CD4-positive, CD25-positive, alpha-beta regulatory T cell (primary cell): ENCODE data around the gene TESK2. TPM values are rescaled to one million over a fixed set of nuclear protein-coding genes. Genes with fewer than 3 reads are reported as not detected.
"Not testable (repeated sequence)": the region's sequence is repeated elsewhere in the genome, so short reads cannot be mapped to it uniquely, and the experiment has no call there.

Source experiments
- ATAC-seq, 2 donors: fragments of 150-1000 bp; cut with Tn5 transposase; one replicate each; pipeline ENCODE4 v1.10.0; 2021; ENCODE audit warnings: low read depth in 2 of 2, moderate number of reproducible peaks in 2 of 2, moderate library complexity in 1 of 2
- DNase-seq, 3 donors: peaks; one replicate each; pipeline versions ENCODE4 v3.0.0 to v3.0.0-alpha.2; 2012 to 2022; ENCODE audit warnings: mixed read lengths in 1 of 3
- H3K27ac ChIP-seq: one replicate; pipeline ENCODE4 v1.7.0; 2013; ENCODE audit warnings: mild to moderate bottlenecking, low read length; ENCODE audit not compliant: insufficient read depth, poor library complexity, severe bottlenecking
- H3K27me3 ChIP-seq: one replicate; pipeline ENCODE4 v1.7.0; 2013; ENCODE audit warnings: low read length; ENCODE audit not compliant: control insufficient read depth, insufficient read depth
- H3K36me3 ChIP-seq: one replicate; pipeline ENCODE4 v1.7.0; 2013; ENCODE audit warnings: mild to moderate bottlenecking, low read length, moderate library complexity; ENCODE audit not compliant: control insufficient read depth, insufficient read depth
- H3K4me1 ChIP-seq: 2 replicates; pipeline ENCODE4 v1.7.0; 2013; ENCODE audit warnings: mild to moderate bottlenecking, low read length; ENCODE audit not compliant: insufficient read depth, control insufficient read depth, poor library complexity, severe bottlenecking
- H3K4me3 ChIP-seq: one replicate; pipeline ENCODE4 v1.7.0; 2013; ENCODE audit warnings: low read depth, mild to moderate bottlenecking, low read length, moderate library complexity
- H3K9me3 ChIP-seq, 2 experiments: 1 replicate in 1 of 2; 2 replicates in 1 of 2; pipeline ENCODE4 v1.7.0; 2013; ENCODE audit warnings: low read length in 2 of 2, mild to moderate bottlenecking in 1 of 2, moderate library complexity in 1 of 2; ENCODE audit not compliant: control insufficient read depth in 2 of 2
- H3K27ac Mint-ChIP-seq, 3 donors: one replicate each; pipeline ENCODE4 v1.8.0; 2020 to 2022; ENCODE audit warnings: mild to moderate bottlenecking in 3 of 3, mixed read lengths in 3 of 3, moderate library complexity in 2 of 3
- H3K27me3 Mint-ChIP-seq: one replicate; pipeline ENCODE4 v1.8.0; 2022; ENCODE audit warnings: mild to moderate bottlenecking, mixed read lengths
- H3K36me3 Mint-ChIP-seq: one replicate; pipeline ENCODE4 v1.8.0; 2020; ENCODE audit warnings: mixed read lengths
- H3K4me1 Mint-ChIP-seq, 4 donors: one replicate each; pipeline ENCODE4 v1.8.0; 2020 to 2022; ENCODE audit warnings: mixed read lengths in 4 of 4, mild to moderate bottlenecking in 1 of 4
- H3K4me3 Mint-ChIP-seq, 4 donors: one replicate each; pipeline ENCODE4 v1.8.0; 2020 to 2022; ENCODE audit warnings: mild to moderate bottlenecking in 4 of 4, mixed read lengths in 4 of 4, moderate library complexity in 3 of 4
- H3K9me3 Mint-ChIP-seq, 7 donors: one replicate each; pipeline ENCODE4 v1.8.0; 2020 to 2022; ENCODE audit warnings: mixed read lengths in 7 of 7, mild to moderate bottlenecking in 3 of 7, moderate library complexity in 2 of 7
- polyA plus RNA-seq, 4 donors: library from polyadenylated mRNA; unstranded; fragments of 300-500 nt; fragmentation: Illumina TruSeq; gene quantifications; one replicate each; pipeline ENCODE4 v1.2.3, GENCODE V29; 2021
- total RNA-seq: library from RNA; stranded (reverse); gene quantifications from one replicate; pipeline ENCODE4 v1.2.3, GENCODE V29; 2022

Gene TESK2
- total and polyA plus RNA-seq, 5 donors from 2014 or later, result 2.9 to 5.3 (median 3.7) TPM

DNA sequence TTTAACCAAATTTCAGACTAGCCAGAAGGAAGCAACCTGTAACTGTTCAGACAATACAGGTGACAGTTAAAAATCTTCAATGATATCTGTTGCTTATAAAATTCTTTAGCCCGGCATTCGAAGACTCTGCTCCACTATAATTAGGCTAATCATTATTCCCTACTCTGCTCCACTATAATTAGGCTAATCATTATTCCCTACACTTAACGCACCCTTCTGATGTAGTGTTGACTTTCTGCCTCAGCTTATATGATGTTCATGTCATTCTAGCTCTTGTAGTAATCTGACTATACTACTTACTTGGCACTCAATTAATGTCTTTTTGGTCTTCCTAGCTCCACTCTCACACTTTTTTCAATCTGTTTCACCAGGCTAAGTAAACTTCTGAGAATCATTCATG is 13.3 kb downstream of the TESK2 start:
- ATAC-seq (no peak), DNase-seq (no peak)
- Mint-ChIP-seq H3K9me3 (peaks cover 0 to 1% (median 0%) of the 10 kb centered on the region in 7 donors), H3K36me3 (peaks cover 4% of the 10 kb centered on the region), H3K27me3 (no peaks in the 10 kb centered on the region), H3K4me3 (no peak overlapping the region), H3K27ac (no peak overlapping the region), H3K4me1 (peaks cover 0 to 10% (median 7%) of the 10 kb centered on the region in 4 donors)
- Histone ChIP-seq H3K36me3 (no peaks in the 10 kb centered on the region), H3K9me3 (no peaks in the 10 kb centered on the region), H3K27me3 (no peaks in the 10 kb centered on the region), H3K27ac (no peak overlapping the region), H3K4me1 (no peaks in the 10 kb centered on the region), H3K4me3 (no peak overlapping the region)

- peaks cover 0 to 25% (median 12%) of the 10 kb centered on the region in 4 donors for H3K4me1 Mint-ChIP-seq
- not testable (repeated sequence) for H3K27me3 Mint-ChIP-seq
Measured at GRCh38 chr1:45474194-45474593, 16.8 kb downstream of the TESK2 start.

GRCh38 chr1:45473302-45473701 is 17.7 kb downstream of the TESK2 start:
- no peak overlapping the region for H3K27ac ChIP-seq
- H3K4me3 ChIP-seq, result no peak overlapping the region
- Mint-ChIP-seq H3K4me3 (no peak overlapping the region), H3K4me1 (peaks cover 0 to 19% (median 8%) of the 10 kb centered on the region in 4 donors), H3K9me3 (no peaks in the 10 kb centered on the region), H3K27me3 (no peaks in the 10 kb centered on the region), H3K27ac (no peak overlapping the region), H3K36me3 (peaks cover 4% of the 10 kb centered on the region)
- DNase-seq (no peak), ATAC-seq (no peak)
- H3K9me3 ChIP-seq, result no peaks in the 10 kb centered on the region
- no peaks in the 10 kb centered on the region for H3K27me3 ChIP-seq
- H3K36me3 ChIP-seq, result no peaks in the 10 kb centered on the region
- no peaks in the 10 kb centered on the region for H3K4me1 ChIP-seq

More at GRCh38 chr1:45474194-45474593, 16.8 kb downstream of the TESK2 start:
- not testable (repeated sequence) for H3K4me1 ChIP-seq, ATAC-seq, H3K36me3 Mint-ChIP-seq, DNase-seq, H3K9me3 ChIP-seq, H3K4me3 Mint-ChIP-seq, H3K9me3 Mint-ChIP-seq, H3K27ac ChIP-seq, H3K27me3 ChIP-seq, H3K27ac Mint-ChIP-seq, H3K36me3 ChIP-seq, H3K4me3 ChIP-seq

GRCh38 chr1:45470306-45470798 is 20.6 kb downstream of the TESK2 start:
- H3K4me3 ChIP-seq, result no peak overlapping the region
- Mint-ChIP-seq H3K4me1 (peaks cover 0 to 19% (median 8%) of the 10 kb centered on the region in 4 donors), H3K27ac (no peak overlapping the region), H3K4me3 (no peak overlapping the region), H3K36me3 (peaks cover 4% of the 10 kb centered on the region), H3K9me3 (no peaks in the 10 kb centered on the region), H3K27me3 (no peaks in the 10 kb centered on the region)
- H3K36me3 ChIP-seq, result no peaks in the 10 kb centered on the region
- H3K27me3 ChIP-seq, result no peaks in the 10 kb centered on the region
- H3K27ac ChIP-seq, result no peak overlapping the region
- ATAC-seq, result no peak
- H3K9me3 ChIP-seq, result no peaks in the 10 kb centered on the region
- DNase-seq, result peak in 1 of 3 donors; percentile 9
- H3K4me1 ChIP-seq, result no peaks in the 10 kb centered on the region

DNA sequence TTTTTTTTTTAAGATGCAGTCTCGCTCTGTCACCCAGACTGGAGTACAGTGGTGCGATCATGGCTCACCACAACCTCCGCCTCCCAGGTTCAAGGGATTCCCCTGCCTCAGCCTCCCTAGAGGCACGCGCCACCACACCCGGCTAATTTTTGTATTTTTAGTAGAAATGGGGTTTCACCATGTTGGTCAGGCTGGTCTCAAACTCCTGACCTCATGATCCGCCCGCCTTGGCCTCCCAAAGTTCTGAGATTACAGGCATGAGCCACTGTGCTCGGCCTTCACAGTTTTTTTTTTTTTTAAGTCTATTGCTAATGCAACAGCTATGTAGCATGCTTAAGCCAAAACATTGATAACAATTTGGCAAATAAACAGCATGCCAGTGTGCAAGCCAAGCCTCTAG is 23.6 kb downstream of the TESK2 start:
- H3K4me3 ChIP-seq, H3K27ac ChIP-seq, DNase-seq, H3K9me3 Mint-ChIP-seq, ATAC-seq, H3K36me3 ChIP-seq, H3K27me3 ChIP-seq, H3K36me3 Mint-ChIP-seq, H3K27me3 Mint-ChIP-seq, H3K27ac Mint-ChIP-seq, H3K9me3 ChIP-seq, H3K4me3 Mint-ChIP-seq, H3K4me1 ChIP-seq: not testable (repeated sequence)
- H3K4me1 Mint-ChIP-seq, result peaks cover 0 to 14% (median 8%) of the 10 kb centered on the region in 4 donors

GRCh38 chr1:45465277-45465676 is 25.7 kb downstream of the TESK2 start:
- Mint-ChIP-seq H3K4me1 (peaks cover 0 to 8% (median 5%) of the 10 kb centered on the region in 4 donors), H3K4me3 (no peak overlapping the region), H3K27ac (no peak overlapping the region), H3K9me3 (no peaks in the 10 kb centered on the region), H3K27me3 (no peaks in the 10 kb centered on the region), H3K36me3 (no peaks in the 10 kb centered on the region)
- H3K4me3 ChIP-seq, result no peak overlapping the region
- no peaks in the 10 kb centered on the region for H3K36me3 ChIP-seq
- H3K4me1 ChIP-seq, result no peaks in the 10 kb centered on the region
- ATAC-seq, result no peak
- no peak overlapping the region for H3K27ac ChIP-seq
- no peaks in the 10 kb centered on the region for H3K9me3 ChIP-seq
- no peaks in the 10 kb centered on the region for H3K27me3 ChIP-seq
- no peak for DNase-seq

- Mint-ChIP-seq H3K9me3 (no peaks in the 10 kb centered on the region), H3K27me3 (no peaks in the 10 kb centered on the region), H3K4me1 (peaks cover 0 to 7% (median 0%) of the 10 kb centered on the region in 4 donors), H3K36me3 (peaks cover 9% of the 10 kb centered on the region), H3K4me3 (no peak overlapping the region), H3K27ac (no peak overlapping the region)
- no peak for DNase-seq
- no peak for ATAC-seq
- Histone ChIP-seq H3K4me1 (no peaks in the 10 kb centered on the region), H3K27me3 (no peaks in the 10 kb centered on the region), H3K9me3 (no peaks in the 10 kb centered on the region), H3K27ac (no peak overlapping the region), H3K4me3 (no peak overlapping the region), H3K36me3 (no peaks in the 10 kb centered on the region)
Measured at GRCh38 chr1:45458894-45459293, 32.1 kb downstream of the TESK2 start.

DNA sequence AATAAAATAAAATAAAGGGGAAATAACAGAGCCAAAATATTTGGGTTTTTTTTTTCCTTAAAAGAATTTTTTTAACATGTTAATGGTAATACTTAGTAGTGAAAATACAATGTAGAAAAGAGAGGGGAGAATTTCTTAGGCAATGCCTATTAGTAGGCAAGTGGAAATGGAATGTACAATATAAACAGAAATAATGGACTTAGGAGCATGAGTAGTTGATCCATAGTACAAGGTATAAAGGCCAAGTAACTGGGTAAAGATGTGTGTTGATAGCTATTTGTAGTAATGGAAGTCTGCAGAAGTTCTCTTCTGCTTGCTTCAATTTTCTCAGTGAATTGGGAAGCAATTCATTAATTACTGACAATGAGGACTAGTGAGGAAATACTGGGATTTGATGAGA is 34.4 kb downstream of the TESK2 start:
- Mint-ChIP-seq H3K27me3 (no peaks in the 10 kb centered on the region), H3K36me3 (peaks cover 13% of the 10 kb centered on the region), H3K4me3 (no peak overlapping the region), H3K9me3 (no peaks in the 10 kb centered on the region), H3K27ac (no peak overlapping the region), H3K4me1 (peaks cover 0 to 7% (median 0%) of the 10 kb centered on the region in 4 donors)
- no peak for ATAC-seq
- Histone ChIP-seq H3K4me3 (no peak overlapping the region), H3K27ac (no peak overlapping the region), H3K4me1 (no peaks in the 10 kb centered on the region), H3K9me3 (no peaks in the 10 kb centered on the region), H3K27me3 (no peaks in the 10 kb centered on the region), H3K36me3 (no peaks in the 10 kb centered on the region)
- no peak for DNase-seq
